HepG2 (cell line): ENCODE results near the gene RING1. TPM values are rescaled to one million over a fixed set of nuclear protein-coding genes. Genes with fewer than 3 reads are reported as not detected.

Experiments
- ATAC-seq: fragments of 200-7000 bp; cut with Tn5 transposase; 3 replicates; pipeline ENCODE4 v1.9.1; 2020; ENCODE audit warnings: mild to moderate bottlenecking, moderate library complexity
- BruUV-seq: library from RNA; stranded (reverse); fragments of 400-500 nt; replicated peaks from 2 replicates; lab custom pipeline; 2021; lab: Mats Ljungman, UMichigan
- CTCF ChIA-PET: fragments of 300-600 bp; formaldehyde crosslinking; extraction: SDS; loops from one replicate; lab custom pipeline; 2021; ENCODE audit warnings: low total read pairs, inconsistent platforms, low intra/inter-chr PET ratio; lab: Yijun Ruan, JAX
- POLR2A ChIA-PET: fragments of 350-600 bp; sonication (Branson Sonifier 250); formaldehyde crosslinking; loops from one replicate; lab custom pipeline; 2020; ENCODE audit warnings: antibody characterized with exemption, inconsistent platforms; lab: Yijun Ruan, JAX
- DNase-seq: peaks from one replicate; pipeline ENCODE4 v3.0.0-alpha.2; 2015; ENCODE audit warnings: low spot score
- FAIRE-seq: peaks from 3 replicates; lab custom pipeline; 2011; peaks lifted over from hg19 to GRCh38; lab: Jason Lieb, UNC
- H2AFZ ChIP-seq: one replicate; pipeline ENCODE4 v1.6.1; 2011; ENCODE audit warnings: low read length, inconsistent platforms
- H3K27ac ChIP-seq: fragments of 300-600 bp; 3 replicates; pipeline ENCODE4 v1.8.0; 2011; ENCODE audit warnings: mixed run types, mild to moderate bottlenecking, mixed read lengths, low read length, inconsistent platforms; ENCODE audit not compliant: insufficient read depth; ENCODE audit errors: extremely low read length
- H3K27me3 ChIP-seq, 2 experiments: fragments of 200-600 bp in 1 of 2; 2 replicates in 1 of 2; 3 replicates in 1 of 2; pipeline versions ENCODE4 v1.6.0 to v1.8.0; 2011; ENCODE audit warnings: low read length in 2 of 2, mild to moderate bottlenecking in 2 of 2, moderate library complexity in 2 of 2, inconsistent platforms in 1 of 2; ENCODE audit not compliant: insufficient read depth in 2 of 2, control insufficient read depth in 1 of 2
- H3K36me3 ChIP-seq, 2 experiments: fragments of 200-600 bp in 1 of 2; replicated peaks in 1 of 2; 2 replicates in 1 of 2; 3 replicates in 1 of 2; pipeline versions ENCODE4 v1.5.1 to v1.8.0; 2011; ENCODE audit warnings: low read length in 2 of 2, inconsistent platforms in 1 of 2; ENCODE audit not compliant: insufficient read depth in 2 of 2, control insufficient read depth in 1 of 2
- H3K4me1 ChIP-seq: 2 replicates; pipeline ENCODE4 v1.5.1; 2012; ENCODE audit warnings: low read length, inconsistent platforms; ENCODE audit not compliant: insufficient read depth
- H3K4me2 ChIP-seq: 2 replicates; pipeline ENCODE4 v1.6.0; 2011; ENCODE audit warnings: low read depth, low read length, inconsistent platforms
- H3K4me3 ChIP-seq, 3 experiments: fragments of 200-600 bp in 1 of 3; sonication (generic), shearing (Covaris generic) in 1 of 3; replicated peaks in 1 of 3; 2 replicates each; pipeline ENCODE4 v1.5.1; 2011 to 2016; ENCODE audit warnings: low read length in 3 of 3, inconsistent platforms in 2 of 3, low read depth in 2 of 3, mild to moderate bottlenecking in 2 of 3, control low read depth in 1 of 3, mixed read lengths in 1 of 3; ENCODE audit not compliant: insufficient read depth in 1 of 3
- H3K79me2 ChIP-seq: one replicate; pipeline ENCODE4 v1.6.1; 2011; ENCODE audit warnings: low read length, inconsistent platforms; ENCODE audit not compliant: insufficient read depth
- H3K9ac ChIP-seq: 2 replicates; pipeline ENCODE4 v1.6.0; 2011; ENCODE audit warnings: mild to moderate bottlenecking, low read depth, low read length, inconsistent platforms; ENCODE audit not compliant: insufficient read depth
- H3K9me3 ChIP-seq: 2 replicates; pipeline ENCODE4 v1.5.1; 2012; ENCODE audit warnings: mild to moderate bottlenecking, low read length
- H4K20me1 ChIP-seq: 2 replicates; pipeline ENCODE4 v1.6.0; 2011; ENCODE audit warnings: inconsistent platforms, mild to moderate bottlenecking, low read length, moderate library complexity; ENCODE audit not compliant: insufficient read depth
- FOSL2 ChIP-seq: sonication (generic); formaldehyde crosslinking; IDR thresholded peaks from 2 replicates; pipeline ENCODE4 v1.4.0; 2020; ENCODE audit warnings: missing genetic modification reagents
- MXD3 ChIP-seq: IDR thresholded peaks from 2 replicates; pipeline ENCODE4 v1.6.1; 2016; ENCODE audit warnings: mild to moderate bottlenecking, missing biosample characterization, missing genetic modification reagents
- PRDM15 ChIP-seq: sonication (generic); formaldehyde crosslinking; IDR thresholded peaks from 2 replicates; pipeline ENCODE4 v1.4.0; 2020; ENCODE audit warnings: missing genetic modification reagents
- RAD21 ChIP-seq: fragments of 450-650 bp; formaldehyde crosslinking; IDR thresholded peaks from 2 replicates; pipeline ENCODE4 v1.5.0; 2020; ENCODE audit warnings: mild to moderate bottlenecking
- RFXANK ChIP-seq: IDR thresholded peaks from 2 replicates; pipeline ENCODE4 v1.6.1; 2016
- TAF1 ChIP-seq: sonication (generic); formaldehyde crosslinking; IDR thresholded peaks from 2 replicates; pipeline ENCODE4 v1.4.0; 2020; ENCODE audit warnings: missing genetic modification reagents
- TEF ChIP-seq: sonication (generic); formaldehyde crosslinking; IDR thresholded peaks from 2 replicates; pipeline ENCODE4 v1.5.0; 2020; ENCODE audit warnings: missing genetic modification reagents
- TMF1 ChIP-seq: sonication (generic); formaldehyde crosslinking; IDR thresholded peaks from 2 replicates; pipeline ENCODE4 v1.8.1; 2022; ENCODE audit warnings: low read depth, missing genetic modification reagents
- ZBTB43 ChIP-seq: sonication (generic); formaldehyde crosslinking; conservative IDR thresholded peaks from 2 replicates; pipeline ENCODE4 v1.4.0; 2020; ENCODE audit warnings: missing genetic modification reagents
- ZNF317 ChIP-seq: sonication (generic); formaldehyde crosslinking; IDR thresholded peaks from 2 replicates; pipeline ENCODE4 v1.5.0; 2020; ENCODE audit warnings: mild to moderate bottlenecking, missing genetic modification reagents
- ZNF672 ChIP-seq: sonication (generic); formaldehyde crosslinking; IDR thresholded peaks from 2 replicates; pipeline ENCODE4 v1.8.1; 2022; ENCODE audit warnings: missing genetic modification reagents
- ZNF710 ChIP-seq: sonication (generic); formaldehyde crosslinking; IDR thresholded peaks from 2 replicates; pipeline ENCODE4 v1.5.0; 2020; ENCODE audit warnings: mild to moderate bottlenecking, missing genetic modification reagents, borderline replicate concordance
- ZNF790 ChIP-seq: sonication (generic); formaldehyde crosslinking; IDR thresholded peaks from 2 replicates; pipeline ENCODE4 v1.8.0; 2022; ENCODE audit warnings: missing genetic modification reagents, mild to moderate bottlenecking, borderline replicate concordance
- ZNF878 ChIP-seq: sonication (generic); formaldehyde crosslinking; IDR thresholded peaks from 2 replicates; pipeline ENCODE4 v1.8.1; 2023; ENCODE audit warnings: mild to moderate bottlenecking, missing genetic modification reagents, moderate library complexity
- WGBS: methylation state at CpG from one replicate; pipeline ENCODE4 v1.1.6; 2017; ENCODE audit warnings: low lambda C conversion rate; 5-methylcytosine and 5-hydroxymethylcytosine counted together
- in situ Hi-C: cut with HindIII; loops from 2 replicates; pipeline ENCODE4 v1.10.0; 2017; ENCODE audit warnings: low pct_unique_long_range_greater_than_20kb; ENCODE audit not compliant: extremely low pct_ligation_motif_present
- intact Hi-C: fragments of 100-400 bp; cut with micrococcal nuclease; formaldehyde crosslinking; loops from one replicate; pipeline ENCODE4 v1.10.0; 2022; ENCODE audit not compliant: unreplicated experiment
- polyA plus RNA-seq, 8 experiments: library from polyadenylated mRNA; depleted of rRNA in 3 of 8; stranded (reverse) in 7 of 8; unstranded in 1 of 8; fragments of >200 nt; fragmentation: Illumina TruSeq in 4 of 8; extraction: Trizol in 4 of 8; gene quantifications; 2 replicates each; pipeline versions ENCODE4 v1.2.1 to v1.2.3, GENCODE V29; 2011 to 2016; ENCODE audit warnings: low read depth in 4 of 8, missing spikeins in 1 of 8, mixed read lengths in 1 of 8; ENCODE audit not compliant: insufficient read depth in 1 of 8
- total RNA-seq, 5 experiments: library from RNA; depleted of rRNA; stranded (reverse); fragments of >200 nt; fragmentation: Illumina TruSeq; extraction: Trizol; gene quantifications; 2 replicates each; pipeline ENCODE4 v1.2.3, GENCODE V29; 2016; ENCODE audit warnings: low read depth in 1 of 5

The RING1 gene
- total and polyA plus RNA-seq, 2 of the 13 experiments (the other 11 are each of a cell fraction or from before 2014, with no cell fraction given), result 23.9 to 33.6 TPM

GRCh38 chr6:33161354-33162331 is 46.7 kb upstream of the RING1 start:
- Histone ChIP-seq H3K9me3 (no peaks in the 10 kb centered on the region), H3K4me3 (peak overlapping the region; percentile 49 to 74 (median 56)), H3K27ac (no peak overlapping the region), H3K4me2 (peak overlapping the region; percentile 76), H2AFZ (no peak overlapping the region), H3K36me3 (no peaks in the 10 kb centered on the region), H3K9ac (peak overlapping the region; percentile 29; the same call in 1 of the 2 replicates), H3K27me3 (peaks cover 6 to 20% of the 10 kb centered on the region in 2 experiments; a peak in 4 of 5 replicates), H3K4me1 (peaks cover 54% of the 10 kb centered on the region), H4K20me1 (no peaks in the 10 kb centered on the region), H3K79me2 (no peaks in the 10 kb centered on the region)
- intact Hi-C loops, result loop anchor here (1.0 to 2.0 kb wide), 2 partner anchors 36 to 87 kb away; no protein-coding TSS in a partner anchor
- POLR2A ChIA-PET, result interaction anchor here (0.6 to 3.7 kb wide), 4 partner anchors 12 to 190 kb away, joined by 3 to 23 read pairs (median 3); no protein-coding TSS in a partner anchor
- no TSS peak for BruUV-seq
- CTCF ChIA-PET, result interaction anchor here (1.7 to 2.5 kb wide), 3 partner anchors 11 to 87 kb away, joined by 11 to 16 read pairs (median 11); no protein-coding TSS in a partner anchor
- in situ Hi-C loops, result loop anchor here (5.0 to 10.0 kb wide), 2 partner anchors 86 to 147 kb away; no protein-coding TSS in a partner anchor
- ATAC-seq, result peak; percentile 84
- DNase-seq, result peak; percentile 23
- 17% methylated on average over 29 of the region's 58 CpGs for WGBS
- FAIRE-seq, result no peak
- TF ChIP-seq TMF1 (CRISPR knock-in tag) (no peak), PRDM15 (CRISPR knock-in tag) (no peak), MXD3 (CRISPR knock-in tag) (0 out of 2 replicates have a peak, but pooled peaks have one; percentile 60), ZBTB43 (no peak), RAD21 (CRISPR knock-in tag) (peak; percentile 83), ZNF672 (no peak), FOSL2 (CRISPR knock-in tag) (no peak; the same call in 1 of the 2 replicates), ZNF317 (CRISPR knock-in tag) (no peak), ZNF790 (CRISPR knock-in tag) (0 out of 2 replicates have a peak, but pooled peaks have one; percentile 86), TAF1 (CRISPR knock-in tag) (no peak), ZNF878 (CRISPR knock-in tag) (no peak), RFXANK (CRISPR knock-in tag) (no peak), TEF (CRISPR knock-in tag) (no peak), ZNF710 (CRISPR knock-in tag) (0 out of 2 replicates have a peak, but pooled peaks have one; percentile 31)
